GM12878 (cell line): ENCODE measurements around the gene MYL12B. TPM values are rescaled to one million over a fixed set of nuclear protein-coding genes. Genes with fewer than 3 reads are reported as not detected.

Source experiments
- ASH2L ChIP-seq: fragments of 300-600, 200-600 bp; sonication (generic); IDR thresholded peaks from 2 replicates; pipeline ENCODE4 v1.6.1; 2017; ENCODE audit warnings: low read depth, mild to moderate bottlenecking, borderline replicate concordance
- BHLHE40 ChIP-seq, 2 experiments: fragments of 450-650 bp in 1 of 2; IDR thresholded peaks; 2 replicates each; pipeline ENCODE4 v1.6.1; 2011 to 2017; ENCODE audit warnings: low read depth in 2 of 2, borderline replicate concordance in 1 of 2, improper control_type of control experiment in 1 of 2, low read length in 1 of 2, mild to moderate bottlenecking in 1 of 2
- MTA3 ChIP-seq: IDR thresholded peaks from 2 replicates; pipeline ENCODE4 v1.6.1; 2012; ENCODE audit warnings: low read length, inconsistent platforms, borderline replicate concordance
- NBN ChIP-seq: fragments of 450-650 bp; IDR thresholded peaks from 2 replicates; pipeline ENCODE4 v1.6.1; 2016
- RFX5 ChIP-seq: IDR thresholded peaks from 2 replicates; pipeline ENCODE4 v1.6.1; 2011; ENCODE audit warnings: low read depth, low read length, improper control_type of control experiment
- SIX5 ChIP-seq: IDR thresholded peaks from 2 replicates; pipeline ENCODE4 v1.6.1; 2011; ENCODE audit warnings: mild to moderate bottlenecking, low read depth, low read length, moderate library complexity; ENCODE audit not compliant: severe bottlenecking
- SMAD5 ChIP-seq: IDR thresholded peaks from 2 replicates; pipeline ENCODE4 v1.6.1; 2016; ENCODE audit warnings: antibody characterized with exemption, low read depth
- SMC3 ChIP-seq: IDR thresholded peaks from 2 replicates; pipeline ENCODE4 v1.6.1; 2011; ENCODE audit warnings: low read length, improper control_type of control experiment, borderline replicate concordance
- SPI1 ChIP-seq: IDR thresholded peaks from 2 replicates; pipeline ENCODE4 v1.6.1; 2011; ENCODE audit warnings: low read depth, mild to moderate bottlenecking, low read length, moderate library complexity, borderline replicate concordance; ENCODE audit not compliant: insufficient read depth
- ZNF384 ChIP-seq: IDR thresholded peaks from 2 replicates; pipeline ENCODE4 v1.6.1; 2012; ENCODE audit warnings: low read depth, mild to moderate bottlenecking, low read length, improper control_type of control experiment, borderline replicate concordance
- polyA plus RNA-seq, 11 experiments: library from polyadenylated mRNA; depleted of rRNA in 4 of 11; unstranded in 6 of 11; stranded (reverse) in 5 of 11; fragments of >200 nt; fragmentation: Nextera tagmentation in 4 of 11; fragmentation: Illumina TruSeq in 1 of 11; extraction: Ambion mirVana in 4 of 11; extraction: Trizol in 1 of 11; gene quantifications; 1 replicate in 1 of 11; 2 replicates in 10 of 11; pipeline versions ENCODE4 v1.2.1 to v1.2.3, GENCODE V29; 2011 to 2016; ENCODE audit warnings: inconsistent platforms in 2 of 11, missing spikeins in 2 of 11, low read depth in 1 of 11
- total RNA-seq, 4 experiments: library from RNA; depleted of rRNA in 3 of 4; stranded (reverse); fragments of >200 nt in 3 of 4; fragmentation: Illumina TruSeq in 1 of 4; extraction: Trizol in 1 of 4; gene quantifications; 2 replicates each; pipeline versions ENCODE4 v1.2.1 to v1.2.3, GENCODE V29; 2013 to 2021
- TF ChIP-seq, protein P1 (sequence below): fragments of 450-650 bp; IDR thresholded peaks from 2 replicates; pipeline ENCODE4 v1.6.1; 2018; ENCODE audit warnings: borderline replicate concordance, mild to moderate bottlenecking; ENCODE audit not compliant: partially characterized antibody
- TF ChIP-seq, protein P2 (sequence below): fragments of 450-650 bp; conservative IDR thresholded peaks from 2 replicates; pipeline ENCODE4 v1.6.1; 2017; ENCODE audit warnings: mild to moderate bottlenecking, moderate library complexity
- TF ChIP-seq, protein P3 (sequence below): fragments of 450-650 bp; IDR thresholded peaks from 2 replicates; pipeline ENCODE4 v1.6.1; 2016; ENCODE audit warnings: mild to moderate bottlenecking
- TF ChIP-seq, protein P4 (sequence below): fragments of 450-650 bp; formaldehyde crosslinking; IDR thresholded peaks from 2 replicates; pipeline ENCODE4 v1.5.0; 2022; ENCODE audit warnings: mild to moderate bottlenecking, missing genetic modification characterization
- TF ChIP-seq, protein P5 (sequence below): IDR thresholded peaks from 2 replicates; pipeline ENCODE4 v1.6.1; 2012; ENCODE audit warnings: low read length, inconsistent platforms
- TF ChIP-seq, protein P6 (sequence below): fragments of 450-650 bp; IDR thresholded peaks from 2 replicates; pipeline ENCODE4 v1.6.1; 2018; ENCODE audit warnings: mild to moderate bottlenecking, low read depth, moderate library complexity; ENCODE audit not compliant: partially characterized antibody

Gene MYL12B
- total and polyA plus RNA-seq, 10 of the 15 experiments (the other 5 are each of a cell fraction or from before 2014, with no cell fraction given): 179 to 739 (median 400) TPM

DNA sequence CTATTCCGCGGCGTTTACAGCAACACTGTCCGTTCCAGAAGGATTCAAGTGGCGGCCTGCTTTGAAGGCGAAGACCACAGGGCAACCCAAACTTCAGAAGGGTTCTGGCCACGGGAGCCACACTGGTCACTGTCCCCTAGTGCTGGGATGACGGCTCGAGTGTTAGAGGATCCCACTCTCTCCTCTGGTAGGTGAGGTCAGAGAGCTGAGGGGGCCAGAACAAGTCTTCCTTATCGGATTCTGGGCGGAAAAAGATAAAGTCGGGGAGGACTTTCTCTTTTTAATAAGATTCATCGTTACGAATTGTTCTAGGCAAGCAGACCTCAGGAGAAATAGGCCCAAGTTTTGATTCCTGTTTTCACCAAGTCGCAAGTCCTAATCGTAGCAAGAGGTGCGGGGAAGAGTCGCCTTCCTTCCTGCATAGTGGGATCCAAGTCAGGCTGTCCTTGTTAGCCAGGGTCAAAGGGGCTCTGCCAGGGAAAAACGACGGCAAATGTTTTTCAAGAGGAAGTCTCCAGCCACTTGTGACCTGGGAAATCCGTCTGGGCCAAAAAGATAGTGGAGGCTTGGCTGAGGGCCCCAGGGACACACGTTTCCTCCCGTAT lies 15.2 kb upstream of the MYL12B start (continued):
- TF ChIP-seq SMC3 (no peak), SMAD5 (no peak), ASH2L (no peak), SIX5 (no peak), NBN (no peak), BHLHE40 (IDR thresholded peaks at IDR 0.05; ENCODE audit: borderline replicate concordance in 1 of 2, low read depth in 2 of 2, low read length in 1 of 2) (no peak), RFX5 (no peak), MTA3 (no peak), SPI1 (no peak), ZNF384 (no peak)
- TF ChIP-seq, protein P1, sequence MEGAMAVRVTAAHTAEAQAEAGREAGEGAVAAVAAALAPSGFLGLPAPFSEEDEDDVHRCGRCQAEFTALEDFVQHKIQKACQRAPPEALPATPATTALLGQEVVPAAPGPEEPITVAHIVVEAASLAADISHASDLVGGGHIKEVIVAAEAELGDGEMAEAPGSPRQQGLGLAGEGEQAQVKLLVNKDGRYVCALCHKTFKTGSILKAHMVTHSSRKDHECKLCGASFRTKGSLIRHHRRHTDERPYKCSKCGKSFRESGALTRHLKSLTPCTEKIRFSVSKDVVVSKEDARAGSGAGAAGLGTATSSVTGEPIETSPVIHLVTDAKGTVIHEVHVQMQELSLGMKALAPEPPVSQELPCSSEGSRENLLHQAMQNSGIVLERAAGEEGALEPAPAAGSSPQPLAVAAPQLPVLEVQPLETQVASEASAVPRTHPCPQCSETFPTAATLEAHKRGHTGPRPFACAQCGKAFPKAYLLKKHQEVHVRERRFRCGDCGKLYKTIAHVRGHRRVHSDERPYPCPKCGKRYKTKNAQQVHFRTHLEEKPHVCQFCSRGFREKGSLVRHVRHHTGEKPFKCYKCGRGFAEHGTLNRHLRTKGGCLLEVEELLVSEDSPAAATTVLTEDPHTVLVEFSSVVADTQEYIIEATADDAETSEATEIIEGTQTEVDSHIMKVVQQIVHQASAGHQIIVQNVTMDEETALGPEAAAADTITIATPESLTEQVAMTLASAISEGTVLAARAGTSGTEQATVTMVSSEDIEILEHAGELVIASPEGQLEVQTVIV: no peak
- TF ChIP-seq, protein P2, sequence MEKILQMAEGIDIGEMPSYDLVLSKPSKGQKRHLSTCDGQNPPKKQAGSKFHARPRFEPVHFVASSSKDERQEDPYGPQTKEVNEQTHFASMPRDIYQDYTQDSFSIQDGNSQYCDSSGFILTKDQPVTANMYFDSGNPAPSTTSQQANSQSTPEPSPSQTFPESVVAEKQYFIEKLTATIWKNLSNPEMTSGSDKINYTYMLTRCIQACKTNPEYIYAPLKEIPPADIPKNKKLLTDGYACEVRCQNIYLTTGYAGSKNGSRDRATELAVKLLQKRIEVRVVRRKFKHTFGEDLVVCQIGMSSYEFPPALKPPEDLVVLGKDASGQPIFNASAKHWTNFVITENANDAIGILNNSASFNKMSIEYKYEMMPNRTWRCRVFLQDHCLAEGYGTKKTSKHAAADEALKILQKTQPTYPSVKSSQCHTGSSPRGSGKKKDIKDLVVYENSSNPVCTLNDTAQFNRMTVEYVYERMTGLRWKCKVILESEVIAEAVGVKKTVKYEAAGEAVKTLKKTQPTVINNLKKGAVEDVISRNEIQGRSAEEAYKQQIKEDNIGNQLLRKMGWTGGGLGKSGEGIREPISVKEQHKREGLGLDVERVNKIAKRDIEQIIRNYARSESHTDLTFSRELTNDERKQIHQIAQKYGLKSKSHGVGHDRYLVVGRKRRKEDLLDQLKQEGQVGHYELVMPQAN: peak; percentile 50
- TF ChIP-seq, protein P3, sequence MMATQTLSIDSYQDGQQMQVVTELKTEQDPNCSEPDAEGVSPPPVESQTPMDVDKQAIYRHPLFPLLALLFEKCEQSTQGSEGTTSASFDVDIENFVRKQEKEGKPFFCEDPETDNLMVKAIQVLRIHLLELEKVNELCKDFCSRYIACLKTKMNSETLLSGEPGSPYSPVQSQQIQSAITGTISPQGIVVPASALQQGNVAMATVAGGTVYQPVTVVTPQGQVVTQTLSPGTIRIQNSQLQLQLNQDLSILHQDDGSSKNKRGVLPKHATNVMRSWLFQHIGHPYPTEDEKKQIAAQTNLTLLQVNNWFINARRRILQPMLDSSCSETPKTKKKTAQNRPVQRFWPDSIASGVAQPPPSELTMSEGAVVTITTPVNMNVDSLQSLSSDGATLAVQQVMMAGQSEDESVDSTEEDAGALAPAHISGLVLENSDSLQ: no peak
- TF ChIP-seq, protein P4, sequence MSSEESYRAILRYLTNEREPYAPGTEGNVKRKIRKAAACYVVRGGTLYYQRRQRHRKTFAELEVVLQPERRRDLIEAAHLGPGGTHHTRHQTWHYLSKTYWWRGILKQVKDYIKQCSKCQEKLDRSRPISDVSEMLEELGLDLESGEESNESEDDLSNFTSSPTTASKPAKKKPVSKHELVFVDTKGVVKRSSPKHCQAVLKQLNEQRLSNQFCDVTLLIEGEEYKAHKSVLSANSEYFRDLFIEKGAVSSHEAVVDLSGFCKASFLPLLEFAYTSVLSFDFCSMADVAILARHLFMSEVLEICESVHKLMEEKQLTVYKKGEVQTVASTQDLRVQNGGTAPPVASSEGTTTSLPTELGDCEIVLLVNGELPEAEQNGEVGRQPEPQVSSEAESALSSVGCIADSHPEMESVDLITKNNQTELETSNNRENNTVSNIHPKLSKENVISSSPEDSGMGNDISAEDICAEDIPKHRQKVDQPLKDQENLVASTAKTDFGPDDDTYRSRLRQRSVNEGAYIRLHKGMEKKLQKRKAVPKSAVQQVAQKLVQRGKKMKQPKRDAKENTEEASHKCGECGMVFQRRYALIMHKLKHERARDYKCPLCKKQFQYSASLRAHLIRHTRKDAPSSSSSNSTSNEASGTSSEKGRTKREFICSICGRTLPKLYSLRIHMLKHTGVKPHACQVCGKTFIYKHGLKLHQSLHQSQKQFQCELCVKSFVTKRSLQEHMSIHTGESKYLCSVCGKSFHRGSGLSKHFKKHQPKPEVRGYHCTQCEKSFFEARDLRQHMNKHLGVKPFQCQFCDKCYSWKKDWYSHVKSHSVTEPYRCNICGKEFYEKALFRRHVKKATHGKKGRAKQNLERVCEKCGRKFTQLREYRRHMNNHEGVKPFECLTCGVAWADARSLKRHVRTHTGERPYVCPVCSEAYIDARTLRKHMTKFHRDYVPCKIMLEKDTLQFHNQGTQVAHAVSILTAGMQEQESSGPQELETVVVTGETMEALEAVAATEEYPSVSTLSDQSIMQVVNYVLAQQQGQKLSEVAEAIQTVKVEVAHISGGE (CRISPR knock-in tag): no peak
- TF ChIP-seq, protein P5, sequence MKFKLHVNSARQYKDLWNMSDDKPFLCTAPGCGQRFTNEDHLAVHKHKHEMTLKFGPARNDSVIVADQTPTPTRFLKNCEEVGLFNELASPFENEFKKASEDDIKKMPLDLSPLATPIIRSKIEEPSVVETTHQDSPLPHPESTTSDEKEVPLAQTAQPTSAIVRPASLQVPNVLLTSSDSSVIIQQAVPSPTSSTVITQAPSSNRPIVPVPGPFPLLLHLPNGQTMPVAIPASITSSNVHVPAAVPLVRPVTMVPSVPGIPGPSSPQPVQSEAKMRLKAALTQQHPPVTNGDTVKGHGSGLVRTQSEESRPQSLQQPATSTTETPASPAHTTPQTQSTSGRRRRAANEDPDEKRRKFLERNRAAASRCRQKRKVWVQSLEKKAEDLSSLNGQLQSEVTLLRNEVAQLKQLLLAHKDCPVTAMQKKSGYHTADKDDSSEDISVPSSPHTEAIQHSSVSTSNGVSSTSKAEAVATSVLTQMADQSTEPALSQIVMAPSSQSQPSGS: no peak
- TF ChIP-seq, protein P6, sequence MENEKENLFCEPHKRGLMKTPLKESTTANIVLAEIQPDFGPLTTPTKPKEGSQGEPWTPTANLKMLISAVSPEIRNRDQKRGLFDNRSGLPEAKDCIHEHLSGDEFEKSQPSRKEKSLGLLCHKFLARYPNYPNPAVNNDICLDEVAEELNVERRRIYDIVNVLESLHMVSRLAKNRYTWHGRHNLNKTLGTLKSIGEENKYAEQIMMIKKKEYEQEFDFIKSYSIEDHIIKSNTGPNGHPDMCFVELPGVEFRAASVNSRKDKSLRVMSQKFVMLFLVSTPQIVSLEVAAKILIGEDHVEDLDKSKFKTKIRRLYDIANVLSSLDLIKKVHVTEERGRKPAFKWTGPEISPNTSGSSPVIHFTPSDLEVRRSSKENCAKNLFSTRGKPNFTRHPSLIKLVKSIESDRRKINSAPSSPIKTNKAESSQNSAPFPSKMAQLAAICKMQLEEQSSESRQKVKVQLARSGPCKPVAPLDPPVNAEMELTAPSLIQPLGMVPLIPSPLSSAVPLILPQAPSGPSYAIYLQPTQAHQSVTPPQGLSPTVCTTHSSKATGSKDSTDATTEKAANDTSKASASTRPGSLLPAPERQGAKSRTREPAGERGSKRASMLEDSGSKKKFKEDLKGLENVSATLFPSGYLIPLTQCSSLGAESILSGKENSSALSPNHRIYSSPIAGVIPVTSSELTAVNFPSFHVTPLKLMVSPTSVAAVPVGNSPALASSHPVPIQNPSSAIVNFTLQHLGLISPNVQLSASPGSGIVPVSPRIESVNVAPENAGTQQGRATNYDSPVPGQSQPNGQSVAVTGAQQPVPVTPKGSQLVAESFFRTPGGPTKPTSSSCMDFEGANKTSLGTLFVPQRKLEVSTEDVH: no peak
